H1 (cell line): ENCODE results near the gene MRPL4.

Experiments used
- ASH2L ChIP-seq: fragments of 200-600, 300-600 bp; sonication (generic); IDR thresholded peaks from one replicate; pipeline ENCODE4 v1.7.1; 2017; ENCODE audit warnings: low read length
- CTCF ChIP-seq, 3 experiments: IDR thresholded peaks; 1 replicate in 2 of 3; 2 replicates in 1 of 3; pipeline versions ENCODE4 v1.5.1 to v1.6.1; 2011; ENCODE audit warnings: low read length in 3 of 3, mild to moderate bottlenecking in 3 of 3, inconsistent platforms in 2 of 3, low read depth in 1 of 3, moderate library complexity in 1 of 3; ENCODE audit not compliant: insufficient read depth in 1 of 3; ENCODE audit errors: control extremely low read depth in 1 of 3
- EZH2 ChIP-seq: fragments of 200-600 bp; sonication (generic); IDR thresholded peaks from 2 replicates; pipeline ENCODE4 v1.7.1; 2012; ENCODE audit warnings: low read depth, mild to moderate bottlenecking, moderate library complexity, low read length, inconsistent platforms; ENCODE audit not compliant: severe bottlenecking
- FOSL1 ChIP-seq: IDR thresholded peaks from 2 replicates; pipeline ENCODE4 v1.6.1; 2011; ENCODE audit warnings: mild to moderate bottlenecking, low read depth, low read length, moderate library complexity; ENCODE audit not compliant: insufficient read depth
- MAFK ChIP-seq: IDR thresholded peaks from 2 replicates; pipeline ENCODE4 v1.6.1; 2012; ENCODE audit warnings: low read depth, mild to moderate bottlenecking, improper control_type of control experiment, low read length
- POLR2A ChIP-seq, 2 experiments: IDR thresholded peaks; 1 replicate in 1 of 2; 2 replicates in 1 of 2; pipeline ENCODE4 v1.6.1; 2011; ENCODE audit warnings: low read depth in 2 of 2, low read length in 2 of 2, mild to moderate bottlenecking in 2 of 2; ENCODE audit errors: control extremely low read depth in 1 of 2
- POLR2AphosphoS5 ChIP-seq: IDR thresholded peaks from 2 replicates; pipeline ENCODE4 v1.6.1; 2011; ENCODE audit warnings: low read depth, low read length
- SAP30 ChIP-seq: fragments of 300-600 bp; sonication (generic); IDR thresholded peaks from 2 replicates; pipeline ENCODE4 v1.7.1; 2012; ENCODE audit warnings: low read length, moderate library complexity, mild to moderate bottlenecking, inconsistent platforms; ENCODE audit not compliant: insufficient read depth, insufficient replicate concordance
- SIN3A ChIP-seq, 2 experiments: IDR thresholded peaks in 1 of 2; conservative IDR thresholded peaks in 1 of 2; 2 replicates each; pipeline ENCODE4 v1.6.1; 2011 to 2012; ENCODE audit warnings: low read length in 2 of 2, improper control_type of control experiment in 1 of 2, low read depth in 1 of 2, mild to moderate bottlenecking in 1 of 2
- SRF ChIP-seq: IDR thresholded peaks from 2 replicates; pipeline ENCODE4 v1.6.1; 2011; ENCODE audit warnings: mild to moderate bottlenecking, low read depth, low read length, moderate library complexity
- TCF12 ChIP-seq: IDR thresholded peaks from 2 replicates; pipeline ENCODE4 v1.6.1; 2011; ENCODE audit warnings: low read depth, mild to moderate bottlenecking, low read length
- TEAD4 ChIP-seq: IDR thresholded peaks from 2 replicates; pipeline ENCODE4 v1.6.1; 2012; ENCODE audit warnings: low read depth, low read length, inconsistent platforms, mixed read lengths
- USF2 ChIP-seq: IDR thresholded peaks from 2 replicates; pipeline ENCODE4 v1.6.1; 2011; ENCODE audit warnings: low read length, improper control_type of control experiment
- YY1 ChIP-seq: IDR thresholded peaks from 2 replicates; pipeline ENCODE4 v1.6.1; 2011; ENCODE audit warnings: low read depth, mild to moderate bottlenecking, low read length

GRCh38 chr19:10231612-10232228 lies 20.3 kb upstream of the MRPL4 start:
- TF ChIP-seq CTCF (IDR thresholded peaks at IDR 0.05; ENCODE audit: control extremely low read depth in 1 of 3, insufficient read depth in 1 of 3, low read depth in 1 of 3, low read length in 3 of 3): no peak
- TF ChIP-seq MAFK: no peak
- no peak for TF ChIP-seq TEAD4
- TF ChIP-seq EZH2: no peak
- no peak for TF ChIP-seq SRF
- TF ChIP-seq TCF12: no peak
- no peak for TF ChIP-seq USF2
- no peak for TF ChIP-seq POLR2AphosphoS5
- no peak for TF ChIP-seq POLR2A (IDR thresholded peaks at IDR 0.05; ENCODE audit: control extremely low read depth in 1 of 2, low read depth in 2 of 2, low read length in 2 of 2)
- no peak for TF ChIP-seq YY1
- no peak for TF ChIP-seq FOSL1
- TF ChIP-seq SAP30: no peak
- TF ChIP-seq SIN3A (conservative IDR thresholded peaks at IDR 0.05 in 1 of 2, IDR thresholded peaks at IDR 0.05 in 1 of 2; ENCODE audit: low read depth in 1 of 2, low read length in 2 of 2): no peak
- no peak for TF ChIP-seq ASH2L
